ENCODE results near the gene THAP6. TPM values are rescaled to one million over a fixed set of nuclear protein-coding genes. Genes with fewer than 3 reads are reported as not detected.

The THAP6 gene
- total and polyA plus RNA-seq, 2 donors (not counting 3 experiments of a cell fraction or from before 2014, with no cell fraction given): 2.1 to 6.8 TPM

- H3K4me2 ChIP-seq (ENCODE audit: insufficient read depth, low read length): no peak overlapping the region
- no peaks in the 10 kb centered on the region for H3K79me2 ChIP-seq (ENCODE audit: control insufficient read depth, insufficient read depth, low read length)
- H3K36me3 ChIP-seq (ENCODE audit: control insufficient read depth in 2 of 2, extremely low read depth in 1 of 2, insufficient read depth in 2 of 2, low read length in 2 of 2): no peaks in the 10 kb centered on the region
- CTCF ChIA-PET: no interaction called here
- H4K20me1 ChIP-seq (replicated peaks; ENCODE audit: control insufficient read depth, extremely low read depth, insufficient read depth, low read length): no peaks in the 10 kb centered on the region
- no peak for TF ChIP-seq FOS (IDR thresholded peaks at IDR 0.05; ENCODE audit: borderline replicate concordance, insufficient read depth, low read length)
- TF ChIP-seq CTCF (IDR thresholded peaks at IDR 0.05; ENCODE audit: extremely low read depth in 1 of 2, insufficient read depth in 1 of 2, low read depth in 1 of 2, low read length in 2 of 2): no peak
- TF ChIP-seq POLR2A (IDR thresholded peaks at IDR 0.05; ENCODE audit: low read depth, low read length): no peak
- no peak for TF ChIP-seq POLR2AphosphoS5 (IDR thresholded peaks at IDR 0.05; ENCODE audit: insufficient read depth, low read depth, low read length)
- TF ChIP-seq GATA2 (IDR thresholded peaks at IDR 0.05; ENCODE audit: insufficient read depth, insufficient read length, low read depth, low read length): no peak
- TF ChIP-seq EZH2 (IDR thresholded peaks at IDR 0.05; ENCODE audit: borderline replicate concordance, low read depth, low read length, severe bottlenecking): no peak
- TF ChIP-seq JUN (IDR thresholded peaks at IDR 0.05; ENCODE audit: borderline replicate concordance, insufficient read depth, insufficient read length, low read depth): no peak
- TF ChIP-seq MAX (IDR thresholded peaks at IDR 0.05; ENCODE audit: insufficient read depth, insufficient read length): no peak
- no peak for TF ChIP-seq MYC (IDR thresholded peaks at IDR 0.05; ENCODE audit: low read depth, low read length)
- H3K4me3 ChIP-seq (replicated peaks in 1 of 3; ENCODE audit: insufficient read depth in 1 of 3, low read depth in 1 of 3, low read length in 3 of 3): no peak overlapping the region
- FAIRE-seq (no peak), DNase-seq (ENCODE audit: low read depth, low spot score) (no peak)
- POLR2A ChIA-PET: no interaction called here
- dilution Hi-C loops (cut with MboI; ENCODE audit: extremely low pct_ligation_motif_present, low sequenced_read_pairs): no loop called here
- intact Hi-C loops (cut with micrococcal nuclease): no loop called here
- H2AFZ ChIP-seq (ENCODE audit: low read depth, low read length): no peak overlapping the region
- H3K4me1 ChIP-seq (ENCODE audit: control insufficient read depth, extremely low read depth, insufficient read depth, low read length): no peaks in the 10 kb centered on the region
- no peak overlapping the region for H3K9ac ChIP-seq (replicated peaks; ENCODE audit: extremely low read depth, insufficient read depth, low read length)
- no TSS peak for BruUV-seq (replicated peaks)
- H3K9me1 ChIP-seq (replicated peaks; ENCODE audit: control insufficient read depth, extremely low read depth, insufficient read depth, low read length): no peaks in the 10 kb centered on the region
- H3K9me3 ChIP-seq (replicated peaks; ENCODE audit: control insufficient read depth, insufficient read depth, low read length): no peaks in the 10 kb centered on the region
- H3K27ac ChIP-seq (ENCODE audit: insufficient read depth, low read depth, low read length): no peak overlapping the region
- no peaks in the 10 kb centered on the region for H3K27me3 ChIP-seq (ENCODE audit: control insufficient read depth in 2 of 2, insufficient read depth in 2 of 2, low read length in 2 of 2)
Observed at GRCh38 chr4:75545526-75545925, 31.3 kb downstream of the THAP6 start.

Data from endothelial cell of umbilical vein (primary cell).